DMS153 treated with DMSO at 0.1 percent for 48 hours (cell line): ENCODE results near the gene RGN.
A peak's percentile ranks its signal among the peaks of the same experiment; 100 is the strongest.
"Not testable (repeated sequence)": the region's sequence is repeated elsewhere in the genome, so short reads cannot be mapped to it uniquely, and the experiment has no call there.

ENCODE experiments used
- DNase-seq: peaks from one replicate; lab custom pipeline; 2025; ENCODE audit not compliant: unreplicated experiment; lab: John Stamatoyannopoulos, UW

The RGN gene

GRCh38 chrX:47078129-47079043 is at the start of gene RGN:
Gene RGN, plus strand, starts transcription at chrX:47078443. Its CDS starts 2,702 bp downstream, at chrX:47081145.
- DNase-seq, result no peak

GRCh38 chrX:47030339-47030738 is 47.9 kb upstream of the RGN start:
- peak; percentile 10 for DNase-seq

GRCh38 chrX:47047989-47048388 is 30.3 kb upstream of the RGN start:
- no peak for DNase-seq

GRCh38 chrX:47059142-47059874 is 18.9 kb upstream of the RGN start:
- DNase-seq, result no peak

GRCh38 chrX:47060708-47061107 is 17.5 kb upstream of the RGN start:
- no peak for DNase-seq

GRCh38 chrX:47061238-47061919 is 16.9 kb upstream of the RGN start:
- no peak for DNase-seq

GRCh38 chrX:47063179-47063578 is 15.1 kb upstream of the RGN start:
- no peak for DNase-seq

GRCh38 chrX:47068214-47068613 is 10.0 kb upstream of the RGN start:
- DNase-seq, result no peak

GRCh38 chrX:47068720-47069119 is 9.5 kb upstream of the RGN start:
- DNase-seq, result no peak

- no peak for DNase-seq
These were observed 2.1 kb downstream of the RGN start for GRCh38 chrX:47080215-47080914.

GRCh38 chrX:47080915-47081236 is 2.6 kb downstream of the RGN start:
- DNase-seq, result no peak

GRCh38 chrX:47091149-47091775 is 13.0 kb downstream of the RGN start:
- DNase-seq, result no peak

- DNase-seq, result peak; percentile 3
These were observed 15.0 kb downstream of the RGN start for GRCh38 chrX:47093248-47093647.

- DNase-seq, result no peak
These were observed 15.6 kb downstream of the RGN start for GRCh38 chrX:47093860-47094259.

GRCh38 chrX:47097018-47097417 is 18.8 kb downstream of the RGN start:
- DNase-seq, result no peak

- DNase-seq, result no peak
These were observed 20.3 kb downstream of the RGN start for GRCh38 chrX:47098338-47099094.

GRCh38 chrX:47101206-47101605 is 23.0 kb downstream of the RGN start:
- DNase-seq, result no peak

- not testable (repeated sequence) for DNase-seq
These were observed 32.8 kb downstream of the RGN start for GRCh38 chrX:47110936-47111615.

- DNase-seq, result no peak
These were observed 34.2 kb downstream of the RGN start for GRCh38 chrX:47112316-47112954.
